SK-N-SH (cell line): ENCODE measurements around the gene B4GALNT1. TPM values are rescaled to one million over a fixed set of nuclear protein-coding genes. Genes with fewer than 3 reads are reported as not detected.

Source experiments
- CTCF ChIA-PET: fragments of 300-600, 350-600 bp; formaldehyde crosslinking; extraction: SDS; loops from one replicate; lab custom pipeline; 2021; lab: Yijun Ruan, JAX
- POLR2A ChIA-PET: fragments of 350-600 bp; sonication (Branson Sonifier 250); formaldehyde crosslinking; extraction: SDS; loops from one replicate; lab custom pipeline; 2020; ENCODE audit warnings: antibody characterized with exemption, inconsistent platforms; lab: Yijun Ruan, JAX
- DNase-seq: peaks from one replicate; pipeline ENCODE4 v3.0.0; 2012
- H2AFZ ChIP-seq: fragments of 200-600 bp; sonication (generic); 2 replicates; pipeline ENCODE4 v1.8.1; 2016; ENCODE audit warnings: antibody characterized with exemption, mild to moderate bottlenecking, low read depth
- H3F3A ChIP-seq: fragments of 200-600 bp; sonication (generic); replicated peaks from 2 replicates; pipeline ENCODE3; 2016; ENCODE audit warnings: antibody characterized with exemption, mild to moderate bottlenecking; ENCODE audit not compliant: insufficient read depth
- H3K27ac ChIP-seq, 2 experiments: fragments of 200-500 bp in 1 of 2; fragments of 200-600 bp in 1 of 2; sonication (Bioruptor generic) in 1 of 2; sonication (generic), shearing (Covaris generic) in 1 of 2; 2 replicates each; pipeline versions ENCODE4 v1.5.1 to v1.6.1; 2014 to 2016; ENCODE audit warnings: low read depth in 2 of 2, inconsistent platforms in 1 of 2, low read length in 1 of 2, mild to moderate bottlenecking in 1 of 2, mixed read lengths in 1 of 2
- H3K27me3 ChIP-seq: fragments of 200-600 bp; sonication (generic), shearing (Covaris generic); 2 replicates; pipeline ENCODE4 v1.6.1; 2016; ENCODE audit warnings: mixed run types; ENCODE audit not compliant: insufficient read depth
- H3K36me3 ChIP-seq, 2 experiments: fragments of 200-500 bp in 1 of 2; fragments of 200-600 bp in 1 of 2; sonication (Bioruptor generic) in 1 of 2; sonication (generic) in 1 of 2; replicated peaks in 1 of 2; 2 replicates each; pipeline versions ENCODE3 to v1.5.1; 2014 to 2016; ENCODE audit warnings: low read length in 1 of 2, mild to moderate bottlenecking in 1 of 2; ENCODE audit not compliant: insufficient read depth in 2 of 2, control insufficient read depth in 1 of 2
- H3K4me1 ChIP-seq, 2 experiments: fragments of 200-500 bp in 1 of 2; fragments of 200-600 bp in 1 of 2; sonication (Bioruptor generic) in 1 of 2; sonication (generic), shearing (Covaris generic) in 1 of 2; 2 replicates each; pipeline versions ENCODE4 v1.5.1 to v1.6.1; 2014 to 2016; ENCODE audit warnings: low read depth in 1 of 2, low read length in 1 of 2, mixed run types in 1 of 2; ENCODE audit not compliant: insufficient read depth in 2 of 2, control insufficient read depth in 1 of 2
- H3K4me2 ChIP-seq: fragments of 200-600 bp; sonication (generic), shearing (Covaris generic); 2 replicates; pipeline ENCODE4 v1.6.1; 2017; ENCODE audit warnings: mixed run types
- H3K4me3 ChIP-seq, 2 experiments: fragments of 200-500 bp in 1 of 2; fragments of 200-600 bp in 1 of 2; sonication (Bioruptor generic) in 1 of 2; sonication (generic), shearing (Covaris generic) in 1 of 2; 2 replicates each; pipeline versions ENCODE4 v1.5.1 to v1.8.1; 2014 to 2016; ENCODE audit warnings: low read depth in 2 of 2, inconsistent platforms in 1 of 2, low read length in 1 of 2, mild to moderate bottlenecking in 1 of 2, mixed read lengths in 1 of 2, moderate library complexity in 1 of 2
- H3K79me2 ChIP-seq: fragments of 200-600 bp; sonication (generic); 2 replicates; pipeline ENCODE4 v1.8.1; 2017; ENCODE audit warnings: mild to moderate bottlenecking; ENCODE audit not compliant: insufficient read depth
- H3K9ac ChIP-seq: fragments of 200-600 bp; sonication (generic); 2 replicates; pipeline ENCODE4 v1.6.1; 2017; ENCODE audit warnings: mixed run types
- H3K9me2 ChIP-seq: fragments of 200-600 bp; sonication (generic); 2 replicates; pipeline ENCODE4 v1.6.1; 2017; ENCODE audit warnings: mixed run types
- H3K9me3 ChIP-seq: fragments of 200-600 bp; sonication (generic); 2 replicates; pipeline ENCODE4 v1.6.1; 2017; ENCODE audit warnings: mixed run types, mild to moderate bottlenecking, moderate library complexity
- H4K20me1 ChIP-seq: fragments of 200-600 bp; sonication (generic); 2 replicates; pipeline ENCODE4 v1.6.1; 2017; ENCODE audit warnings: mild to moderate bottlenecking, mixed run types; ENCODE audit not compliant: insufficient read depth
- CHD2 ChIP-seq: fragments of 150-350 bp; IDR thresholded peaks from 2 replicates; pipeline ENCODE4 v1.6.1; 2018; ENCODE audit warnings: low read length; ENCODE audit not compliant: partially characterized antibody
- EZH2phosphoT487 ChIP-seq: fragments of 200-600 bp; sonication (generic); IDR thresholded peaks from 2 replicates; pipeline ENCODE4 v1.6.1; 2017; ENCODE audit warnings: low read depth, mixed run types, mild to moderate bottlenecking, antibody characterized with exemption, moderate library complexity, borderline replicate concordance
- FOXM1 ChIP-seq: IDR thresholded peaks from 2 replicates; pipeline ENCODE4 v1.4.0; 2012; ENCODE audit warnings: low read depth, mild to moderate bottlenecking
- GABPA ChIP-seq: IDR thresholded peaks from 2 replicates; pipeline ENCODE4 v1.4.0; 2012; ENCODE audit warnings: low read depth, mild to moderate bottlenecking
- JUND ChIP-seq: IDR thresholded peaks from 2 replicates; pipeline ENCODE4 v1.4.0; 2012
- MEF2A ChIP-seq: IDR thresholded peaks from 2 replicates; pipeline ENCODE4 v1.4.0; 2012; ENCODE audit warnings: low read depth, borderline replicate concordance
- SIN3A ChIP-seq: IDR thresholded peaks from 2 replicates; pipeline ENCODE4 v1.6.1; 2012; ENCODE audit warnings: low read depth, mild to moderate bottlenecking, low read length, moderate library complexity, borderline replicate concordance
- SMC3 ChIP-seq: IDR thresholded peaks from 2 replicates; pipeline ENCODE4 v1.6.1; 2012; ENCODE audit warnings: low read depth, low read length, improper control_type of control experiment
- TCF12 ChIP-seq: IDR thresholded peaks from 2 replicates; pipeline ENCODE4 v1.4.0; 2012
- TEAD4 ChIP-seq: IDR thresholded peaks from 2 replicates; pipeline ENCODE4 v1.4.0; 2012; ENCODE audit warnings: mild to moderate bottlenecking, borderline replicate concordance; ENCODE audit not compliant: insufficient read depth
- WGBS: methylation state at CpG from one replicate; pipeline ENCODE4 v1.1.6; 2017; ENCODE audit warnings: low lambda C conversion rate; 5-methylcytosine and 5-hydroxymethylcytosine counted together
- polyA plus RNA-seq, 3 experiments: library from polyadenylated mRNA; depleted of rRNA; stranded (reverse); fragments of >200 nt; gene quantifications; 2 replicates each; pipeline ENCODE4 v1.2.3, GENCODE V29; 2012
- TF ChIP-seq, protein P1 (sequence below): fragments of 200-600 bp; sonication (generic); IDR thresholded peaks from 2 replicates; pipeline ENCODE4 v1.6.1; 2017; ENCODE audit warnings: antibody characterized with exemption, mild to moderate bottlenecking, moderate library complexity
- TF ChIP-seq, protein P2 (sequence below): fragments of 150-350 bp; IDR thresholded peaks from 2 replicates; pipeline ENCODE4 v1.6.1; 2016; ENCODE audit warnings: mild to moderate bottlenecking, low read depth, low read length
- TF ChIP-seq, protein P3 (sequence below): IDR thresholded peaks from 2 replicates; pipeline ENCODE4 v1.4.0; 2012; ENCODE audit warnings: low read depth
- TF ChIP-seq, protein P4 (sequence below): IDR thresholded peaks from 2 replicates; pipeline ENCODE4 v1.4.0; 2012; ENCODE audit warnings: low read depth, borderline replicate concordance
- TF ChIP-seq, protein P5 (sequence below): IDR thresholded peaks from 2 replicates; pipeline ENCODE4 v1.4.0; 2012; ENCODE audit warnings: low read depth, borderline replicate concordance
- TF ChIP-seq, protein P6 (sequence below): IDR thresholded peaks from 2 replicates; pipeline ENCODE4 v1.6.1; 2012; ENCODE audit warnings: mild to moderate bottlenecking, low read depth, low read length, moderate library complexity
- TF ChIP-seq, protein P7 (sequence below): IDR thresholded peaks from 2 replicates; pipeline ENCODE4; 2012

B4GALNT1 gene
- polyA plus RNA-seq, 1 of the 3 experiments (the other 2 are of a cell fraction): 5.3 TPM

DNA sequence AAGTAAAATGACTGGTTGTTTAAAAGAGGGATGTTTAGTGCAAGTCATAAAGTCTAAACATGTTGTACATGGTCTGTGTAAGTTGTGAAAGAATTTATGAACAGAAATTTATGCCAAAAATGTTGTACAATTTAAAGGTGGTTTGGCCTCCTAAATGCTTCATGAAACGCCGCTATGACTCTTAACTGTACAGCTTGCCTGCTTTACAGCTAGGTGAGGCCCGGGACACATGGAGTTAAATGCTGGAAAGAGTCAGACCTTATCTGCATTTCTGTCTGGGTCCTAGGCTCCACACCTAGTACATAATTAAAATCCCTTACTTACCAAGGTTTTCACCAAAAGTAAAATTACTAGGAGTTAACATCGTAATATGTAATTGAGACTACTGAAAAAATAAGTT, 28.4 kb upstream of the B4GALNT1 start:
- 13% methylated on average over 4 of the region's 4 CpGs for WGBS
- CTCF ChIA-PET: interaction anchor here (0.7 to 2.7 kb wide), 5 partner anchors 27 to 63 kb away, joined by 3 to 11 read pairs (median 3); partner anchors contain the start of genes B4GALNT1 and OS9
- 0 out of 2 replicates have a peak, but pooled peaks cover 5% of the 10 kb centered on the region for H3K27me3 ChIP-seq

More for the DNA sequence above, 28.4 kb upstream of the B4GALNT1 start:
- peaks cover 11% of the 10 kb centered on the region for H3K9me3 ChIP-seq
- H3K4me3 ChIP-seq: no peak overlapping the region
- no peaks in the 10 kb centered on the region for H3F3A ChIP-seq
- H3K9ac ChIP-seq: no peak overlapping the region
- no peak for DNase-seq
- no peaks in the 10 kb centered on the region for H4K20me1 ChIP-seq
- H3K4me2 ChIP-seq: no peak overlapping the region
- TF ChIP-seq, protein P1, sequence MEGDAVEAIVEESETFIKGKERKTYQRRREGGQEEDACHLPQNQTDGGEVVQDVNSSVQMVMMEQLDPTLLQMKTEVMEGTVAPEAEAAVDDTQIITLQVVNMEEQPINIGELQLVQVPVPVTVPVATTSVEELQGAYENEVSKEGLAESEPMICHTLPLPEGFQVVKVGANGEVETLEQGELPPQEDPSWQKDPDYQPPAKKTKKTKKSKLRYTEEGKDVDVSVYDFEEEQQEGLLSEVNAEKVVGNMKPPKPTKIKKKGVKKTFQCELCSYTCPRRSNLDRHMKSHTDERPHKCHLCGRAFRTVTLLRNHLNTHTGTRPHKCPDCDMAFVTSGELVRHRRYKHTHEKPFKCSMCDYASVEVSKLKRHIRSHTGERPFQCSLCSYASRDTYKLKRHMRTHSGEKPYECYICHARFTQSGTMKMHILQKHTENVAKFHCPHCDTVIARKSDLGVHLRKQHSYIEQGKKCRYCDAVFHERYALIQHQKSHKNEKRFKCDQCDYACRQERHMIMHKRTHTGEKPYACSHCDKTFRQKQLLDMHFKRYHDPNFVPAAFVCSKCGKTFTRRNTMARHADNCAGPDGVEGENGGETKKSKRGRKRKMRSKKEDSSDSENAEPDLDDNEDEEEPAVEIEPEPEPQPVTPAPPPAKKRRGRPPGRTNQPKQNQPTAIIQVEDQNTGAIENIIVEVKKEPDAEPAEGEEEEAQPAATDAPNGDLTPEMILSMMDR: no peak
- TF ChIP-seq FOXM1 (no peak), TCF12 (no peak), GABPA (no peak), CHD2 (no peak), TEAD4 (no peak), JUND (no peak), EZH2phosphoT487 (no peak), SMC3 (no peak), MEF2A (no peak), SIN3A (no peak)
- TF ChIP-seq, protein P2, sequence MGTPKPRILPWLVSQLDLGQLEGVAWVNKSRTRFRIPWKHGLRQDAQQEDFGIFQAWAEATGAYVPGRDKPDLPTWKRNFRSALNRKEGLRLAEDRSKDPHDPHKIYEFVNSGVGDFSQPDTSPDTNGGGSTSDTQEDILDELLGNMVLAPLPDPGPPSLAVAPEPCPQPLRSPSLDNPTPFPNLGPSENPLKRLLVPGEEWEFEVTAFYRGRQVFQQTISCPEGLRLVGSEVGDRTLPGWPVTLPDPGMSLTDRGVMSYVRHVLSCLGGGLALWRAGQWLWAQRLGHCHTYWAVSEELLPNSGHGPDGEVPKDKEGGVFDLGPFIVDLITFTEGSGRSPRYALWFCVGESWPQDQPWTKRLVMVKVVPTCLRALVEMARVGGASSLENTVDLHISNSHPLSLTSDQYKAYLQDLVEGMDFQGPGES: no peak
- TF ChIP-seq, protein P3, sequence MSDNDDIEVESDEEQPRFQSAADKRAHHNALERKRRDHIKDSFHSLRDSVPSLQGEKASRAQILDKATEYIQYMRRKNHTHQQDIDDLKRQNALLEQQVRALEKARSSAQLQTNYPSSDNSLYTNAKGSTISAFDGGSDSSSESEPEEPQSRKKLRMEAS: no peak
- TF ChIP-seq, protein P4, sequence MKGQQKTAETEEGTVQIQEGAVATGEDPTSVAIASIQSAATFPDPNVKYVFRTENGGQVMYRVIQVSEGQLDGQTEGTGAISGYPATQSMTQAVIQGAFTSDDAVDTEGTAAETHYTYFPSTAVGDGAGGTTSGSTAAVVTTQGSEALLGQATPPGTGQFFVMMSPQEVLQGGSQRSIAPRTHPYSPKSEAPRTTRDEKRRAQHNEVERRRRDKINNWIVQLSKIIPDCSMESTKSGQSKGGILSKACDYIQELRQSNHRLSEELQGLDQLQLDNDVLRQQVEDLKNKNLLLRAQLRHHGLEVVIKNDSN: no peak
- TF ChIP-seq, protein P5, sequence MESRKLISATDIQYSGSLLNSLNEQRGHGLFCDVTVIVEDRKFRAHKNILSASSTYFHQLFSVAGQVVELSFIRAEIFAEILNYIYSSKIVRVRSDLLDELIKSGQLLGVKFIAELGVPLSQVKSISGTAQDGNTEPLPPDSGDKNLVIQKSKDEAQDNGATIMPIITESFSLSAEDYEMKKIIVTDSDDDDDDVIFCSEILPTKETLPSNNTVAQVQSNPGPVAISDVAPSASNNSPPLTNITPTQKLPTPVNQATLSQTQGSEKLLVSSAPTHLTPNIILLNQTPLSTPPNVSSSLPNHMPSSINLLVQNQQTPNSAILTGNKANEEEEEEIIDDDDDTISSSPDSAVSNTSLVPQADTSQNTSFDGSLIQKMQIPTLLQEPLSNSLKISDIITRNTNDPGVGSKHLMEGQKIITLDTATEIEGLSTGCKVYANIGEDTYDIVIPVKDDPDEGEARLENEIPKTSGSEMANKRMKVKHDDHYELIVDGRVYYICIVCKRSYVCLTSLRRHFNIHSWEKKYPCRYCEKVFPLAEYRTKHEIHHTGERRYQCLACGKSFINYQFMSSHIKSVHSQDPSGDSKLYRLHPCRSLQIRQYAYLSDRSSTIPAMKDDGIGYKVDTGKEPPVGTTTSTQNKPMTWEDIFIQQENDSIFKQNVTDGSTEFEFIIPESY: no peak
- TF ChIP-seq, protein P6, sequence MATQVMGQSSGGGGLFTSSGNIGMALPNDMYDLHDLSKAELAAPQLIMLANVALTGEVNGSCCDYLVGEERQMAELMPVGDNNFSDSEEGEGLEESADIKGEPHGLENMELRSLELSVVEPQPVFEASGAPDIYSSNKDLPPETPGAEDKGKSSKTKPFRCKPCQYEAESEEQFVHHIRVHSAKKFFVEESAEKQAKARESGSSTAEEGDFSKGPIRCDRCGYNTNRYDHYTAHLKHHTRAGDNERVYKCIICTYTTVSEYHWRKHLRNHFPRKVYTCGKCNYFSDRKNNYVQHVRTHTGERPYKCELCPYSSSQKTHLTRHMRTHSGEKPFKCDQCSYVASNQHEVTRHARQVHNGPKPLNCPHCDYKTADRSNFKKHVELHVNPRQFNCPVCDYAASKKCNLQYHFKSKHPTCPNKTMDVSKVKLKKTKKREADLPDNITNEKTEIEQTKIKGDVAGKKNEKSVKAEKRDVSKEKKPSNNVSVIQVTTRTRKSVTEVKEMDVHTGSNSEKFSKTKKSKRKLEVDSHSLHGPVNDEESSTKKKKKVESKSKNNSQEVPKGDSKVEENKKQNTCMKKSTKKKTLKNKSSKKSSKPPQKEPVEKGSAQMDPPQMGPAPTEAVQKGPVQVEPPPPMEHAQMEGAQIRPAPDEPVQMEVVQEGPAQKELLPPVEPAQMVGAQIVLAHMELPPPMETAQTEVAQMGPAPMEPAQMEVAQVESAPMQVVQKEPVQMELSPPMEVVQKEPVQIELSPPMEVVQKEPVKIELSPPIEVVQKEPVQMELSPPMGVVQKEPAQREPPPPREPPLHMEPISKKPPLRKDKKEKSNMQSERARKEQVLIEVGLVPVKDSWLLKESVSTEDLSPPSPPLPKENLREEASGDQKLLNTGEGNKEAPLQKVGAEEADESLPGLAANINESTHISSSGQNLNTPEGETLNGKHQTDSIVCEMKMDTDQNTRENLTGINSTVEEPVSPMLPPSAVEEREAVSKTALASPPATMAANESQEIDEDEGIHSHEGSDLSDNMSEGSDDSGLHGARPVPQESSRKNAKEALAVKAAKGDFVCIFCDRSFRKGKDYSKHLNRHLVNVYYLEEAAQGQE: no peak
- TF ChIP-seq, protein P7, sequence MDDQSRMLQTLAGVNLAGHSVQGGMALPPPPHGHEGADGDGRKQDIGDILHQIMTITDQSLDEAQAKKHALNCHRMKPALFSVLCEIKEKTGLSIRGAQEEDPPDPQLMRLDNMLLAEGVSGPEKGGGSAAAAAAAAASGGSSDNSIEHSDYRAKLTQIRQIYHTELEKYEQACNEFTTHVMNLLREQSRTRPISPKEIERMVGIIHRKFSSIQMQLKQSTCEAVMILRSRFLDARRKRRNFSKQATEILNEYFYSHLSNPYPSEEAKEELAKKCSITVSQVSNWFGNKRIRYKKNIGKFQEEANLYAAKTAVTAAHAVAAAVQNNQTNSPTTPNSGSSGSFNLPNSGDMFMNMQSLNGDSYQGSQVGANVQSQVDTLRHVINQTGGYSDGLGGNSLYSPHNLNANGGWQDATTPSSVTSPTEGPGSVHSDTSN: no peak
- H3K4me1 ChIP-seq: no peaks in the 10 kb centered on the region
- no peaks in the 10 kb centered on the region for H3K36me3 ChIP-seq
- H3K79me2 ChIP-seq: no peaks in the 10 kb centered on the region
- H2AFZ ChIP-seq: no peak overlapping the region
- H3K9me2 ChIP-seq: no peaks in the 10 kb centered on the region
- H3K27ac ChIP-seq: no peak overlapping the region
- POLR2A ChIA-PET: no interaction called here
